Loucy (cell line): ENCODE data around the gene CPXM2.

Experiments used
- EZH2phosphoT487 ChIP-seq: fragments of 200-600 bp; IDR thresholded peaks from 2 replicates; pipeline ENCODE4 v1.6.1; 2018; ENCODE audit warnings: antibody characterized with exemption, mild to moderate bottlenecking, moderate library complexity, borderline replicate concordance
- TF ChIP-seq, protein P1 (sequence below): fragments of 200-600 bp; sonication (generic); conservative IDR thresholded peaks from 2 replicates; pipeline ENCODE4 v1.5.1; 2014; ENCODE audit warnings: mild to moderate bottlenecking, antibody characterized with exemption, low read length

DNA sequence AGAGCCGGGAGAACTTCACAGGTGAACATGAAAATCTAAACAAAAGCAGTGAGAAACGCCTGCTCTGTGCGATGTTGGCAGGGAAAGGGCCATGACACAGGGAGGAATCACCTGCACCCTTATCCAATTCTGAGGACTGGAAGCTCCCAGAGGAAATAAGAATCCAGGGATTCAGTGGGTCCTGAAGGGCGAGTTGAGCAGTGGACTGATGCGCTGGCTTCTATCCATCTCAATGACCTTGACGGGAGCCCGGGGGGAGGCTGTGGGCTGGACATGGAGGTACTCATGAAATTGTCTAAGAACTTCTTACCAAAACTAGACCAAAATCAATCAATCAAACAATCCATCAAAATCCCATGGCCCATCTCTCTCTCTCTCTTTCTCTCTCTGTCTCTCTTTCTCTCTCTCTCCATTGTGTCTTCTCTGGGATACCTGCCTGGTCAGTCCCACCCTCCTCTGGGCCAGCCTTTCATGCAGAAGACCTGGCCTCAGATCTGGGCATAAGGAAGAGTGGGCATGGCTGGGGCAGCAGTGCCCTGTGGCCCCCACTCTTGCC, 7.2 kb downstream of the CPXM2 start:
- TF ChIP-seq, protein P1, sequence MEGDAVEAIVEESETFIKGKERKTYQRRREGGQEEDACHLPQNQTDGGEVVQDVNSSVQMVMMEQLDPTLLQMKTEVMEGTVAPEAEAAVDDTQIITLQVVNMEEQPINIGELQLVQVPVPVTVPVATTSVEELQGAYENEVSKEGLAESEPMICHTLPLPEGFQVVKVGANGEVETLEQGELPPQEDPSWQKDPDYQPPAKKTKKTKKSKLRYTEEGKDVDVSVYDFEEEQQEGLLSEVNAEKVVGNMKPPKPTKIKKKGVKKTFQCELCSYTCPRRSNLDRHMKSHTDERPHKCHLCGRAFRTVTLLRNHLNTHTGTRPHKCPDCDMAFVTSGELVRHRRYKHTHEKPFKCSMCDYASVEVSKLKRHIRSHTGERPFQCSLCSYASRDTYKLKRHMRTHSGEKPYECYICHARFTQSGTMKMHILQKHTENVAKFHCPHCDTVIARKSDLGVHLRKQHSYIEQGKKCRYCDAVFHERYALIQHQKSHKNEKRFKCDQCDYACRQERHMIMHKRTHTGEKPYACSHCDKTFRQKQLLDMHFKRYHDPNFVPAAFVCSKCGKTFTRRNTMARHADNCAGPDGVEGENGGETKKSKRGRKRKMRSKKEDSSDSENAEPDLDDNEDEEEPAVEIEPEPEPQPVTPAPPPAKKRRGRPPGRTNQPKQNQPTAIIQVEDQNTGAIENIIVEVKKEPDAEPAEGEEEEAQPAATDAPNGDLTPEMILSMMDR: no peak
- no peak for TF ChIP-seq EZH2phosphoT487
